GM23338 (cell line): ENCODE results near the gene MEIS3.

Experiments used
- CREB1 ChIP-seq: fragments of 250-450 bp; sonication (Bioruptor Pico); IDR thresholded peaks from 2 replicates; pipeline ENCODE4 v1.5.0; 2020; ENCODE audit warnings: low read depth, mild to moderate bottlenecking, moderate library complexity
- CTCF ChIP-seq, 2 experiments: fragments of 200-600 bp in 1 of 2; sonication (generic) in 1 of 2; conservative IDR thresholded peaks; 2 replicates each; pipeline versions ENCODE4 v1.5.1 to v1.6.1; 2016 to 2017; ENCODE audit warnings: antibody characterized with exemption in 2 of 2, low read depth in 2 of 2, mild to moderate bottlenecking in 2 of 2, moderate library complexity in 1 of 2
- EZH2 ChIP-seq: fragments of 200-600 bp; sonication (generic); IDR thresholded peaks from one replicate; pipeline ENCODE4 v1.8.0; 2017; ENCODE audit warnings: antibody characterized with exemption, mild to moderate bottlenecking, low read depth; ENCODE audit not compliant: unreplicated experiment
- EZH2phosphoT487 ChIP-seq: fragments of 200-600 bp; sonication (generic); IDR thresholded peaks from one replicate; pipeline ENCODE4 v1.8.1; 2018; ENCODE audit warnings: antibody characterized with exemption; ENCODE audit not compliant: unreplicated experiment
- JUNB ChIP-seq: IDR thresholded peaks from one replicate; pipeline ENCODE4 v1.6.1; 2016; ENCODE audit warnings: antibody characterized with exemption; ENCODE audit not compliant: unreplicated experiment
- NANOG ChIP-seq: IDR thresholded peaks from 2 replicates; pipeline ENCODE4 v1.6.1; 2016; ENCODE audit warnings: antibody characterized with exemption, borderline replicate concordance
- POLR2AphosphoS5 ChIP-seq: IDR thresholded peaks from 2 replicates; pipeline ENCODE4 v1.6.1; 2016; ENCODE audit warnings: antibody characterized with exemption, low read depth
- REST ChIP-seq: IDR thresholded peaks from one replicate; pipeline ENCODE4 v1.6.1; 2018; ENCODE audit warnings: antibody characterized with exemption; ENCODE audit not compliant: unreplicated experiment
- ZNF331 ChIP-seq: fragments of 250-450 bp; sonication (Bioruptor Pico); IDR thresholded peaks from 2 replicates; pipeline ENCODE4 v1.5.0; 2020; ENCODE audit warnings: low read depth, mild to moderate bottlenecking, moderate library complexity

- TF ChIP-seq CTCF (conservative IDR thresholded peaks at IDR 0.05; ENCODE audit: low read depth in 2 of 2) (no peak), EZH2phosphoT487 (no peak), JUNB (no peak), EZH2 (no peak), POLR2AphosphoS5 (no peak), REST (no peak), ZNF331 (CRISPR knock-in tag) (no peak), NANOG (no peak), CREB1 (CRISPR knock-in tag) (no peak)
These were observed 3.2 kb downstream of the MEIS3 start for GRCh38 chr19:47415953-47416642.
